ENCODE data around the gene EIF3L.

Gene EIF3L

GRCh38 chr22:37910890-37911672, 61.9 kb downstream of the EIF3L start:
- Histone ChIP-seq H3K27ac (ENCODE audit: low read length) (peak overlapping the region; percentile 79), H3K27me3 (ENCODE audit: low read depth, low read length) (no peaks in the 10 kb centered on the region), H3K4me3 (ENCODE audit: low read depth in 1 of 2, low read length in 2 of 2) (peak overlapping the region in 1 of 2 donors; percentile 30), H3K36me3 (ENCODE audit: control insufficient read depth in 1 of 2, insufficient read depth in 2 of 2, low read length in 2 of 2) (peaks cover under 1 to 8% of the 10 kb centered on the region in 2 donors), H3K4me1 (ENCODE audit: control insufficient read depth in 1 of 2, insufficient read depth in 2 of 2, low read length in 2 of 2) (peaks cover 0 to 58% of the 10 kb centered on the region in 2 donors), H3K9me3 (ENCODE audit: control insufficient read depth in 1 of 2, low read length in 2 of 2) (no peaks in the 10 kb centered on the region)

- H3K4me1 ChIP-seq (ENCODE audit: control insufficient read depth in 1 of 2, insufficient read depth in 2 of 2, low read length in 2 of 2) = peaks cover 0 to 57% of the 10 kb centered on the region in 2 donors
- no peaks in the 10 kb centered on the region for H3K27me3 ChIP-seq (ENCODE audit: low read depth, low read length)
- H3K36me3 ChIP-seq (ENCODE audit: control insufficient read depth in 1 of 2, insufficient read depth in 2 of 2, low read length in 2 of 2) = peaks cover 6 to 14% of the 10 kb centered on the region in 2 donors
- peak overlapping the region in 1 of 2 donors; percentile 30 for H3K4me3 ChIP-seq (ENCODE audit: low read depth in 1 of 2, low read length in 2 of 2)
- no peaks in the 10 kb centered on the region for H3K9me3 ChIP-seq (ENCODE audit: control insufficient read depth in 1 of 2, low read length in 2 of 2)
- H3K27ac ChIP-seq (ENCODE audit: low read length) = no peak overlapping the region
Measured at GRCh38 chr22:37911697-37912096, 62.5 kb downstream of the EIF3L start.

DNA sequence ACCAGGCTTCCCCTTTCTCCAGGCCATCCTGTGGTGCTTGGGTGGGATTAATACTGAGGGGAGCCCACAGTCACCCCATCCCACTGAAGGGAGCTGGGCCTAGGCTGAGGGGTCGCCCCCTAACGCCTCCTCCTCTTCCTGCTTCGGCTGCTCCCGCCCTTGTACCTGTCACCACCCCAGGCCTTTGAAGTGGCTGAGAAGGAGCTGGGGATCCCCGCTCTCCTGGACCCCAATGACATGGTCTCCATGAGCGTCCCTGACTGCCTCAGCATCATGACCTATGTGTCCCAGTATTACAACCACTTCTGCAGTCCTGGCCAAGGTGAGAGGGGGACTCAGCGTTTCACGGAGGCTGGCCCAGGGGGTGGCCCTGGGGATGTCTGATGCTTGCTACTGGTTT, 63.0 kb downstream of the EIF3L start:
- Histone ChIP-seq H3K4me3 (ENCODE audit: low read depth in 1 of 2, low read length in 2 of 2) (no peak overlapping the region), H3K27ac (ENCODE audit: low read length) (no peak overlapping the region), H3K36me3 (ENCODE audit: control insufficient read depth in 1 of 2, insufficient read depth in 2 of 2, low read length in 2 of 2) (peaks cover 7 to 19% of the 10 kb centered on the region in 2 donors), H3K27me3 (ENCODE audit: low read depth, low read length) (no peaks in the 10 kb centered on the region), H3K9me3 (ENCODE audit: control insufficient read depth in 1 of 2, low read length in 2 of 2) (no peaks in the 10 kb centered on the region), H3K4me1 (ENCODE audit: control insufficient read depth in 1 of 2, insufficient read depth in 2 of 2, low read length in 2 of 2) (peaks cover 0 to 53% of the 10 kb centered on the region in 2 donors)

DNA sequence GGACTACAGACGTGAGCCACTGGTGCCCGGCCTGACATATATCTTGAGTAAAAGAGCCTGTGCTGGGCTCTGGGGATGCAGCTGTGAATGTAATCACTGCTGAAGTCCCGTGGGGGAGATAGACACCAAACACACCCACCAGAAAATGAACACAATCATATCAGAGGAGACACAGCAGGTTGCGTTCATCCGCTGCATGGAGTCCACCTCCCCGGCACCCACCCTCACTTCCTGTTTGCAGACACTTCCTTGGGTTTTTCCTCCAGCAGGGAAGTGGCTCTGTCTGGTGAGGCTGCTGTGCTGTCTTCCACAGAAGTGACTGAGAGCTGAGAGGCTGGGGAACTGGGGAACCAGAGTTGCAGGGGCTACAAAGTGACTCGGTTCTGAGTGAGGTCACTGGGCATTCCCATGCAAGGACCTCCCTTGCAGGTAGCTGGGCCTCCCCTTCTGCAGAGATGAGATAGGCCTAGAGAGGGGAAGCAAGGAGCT, 64.1 kb downstream of the EIF3L start:
- Histone ChIP-seq H3K4me1 (ENCODE audit: control insufficient read depth in 1 of 2, insufficient read depth in 2 of 2, low read length in 2 of 2) (peaks cover 0 to 44% of the 10 kb centered on the region in 2 donors), H3K9me3 (ENCODE audit: control insufficient read depth in 1 of 2, low read length in 2 of 2) (no peaks in the 10 kb centered on the region), H3K27me3 (ENCODE audit: low read depth, low read length) (no peaks in the 10 kb centered on the region), H3K27ac (ENCODE audit: low read length) (no peak overlapping the region), H3K4me3 (ENCODE audit: low read depth in 1 of 2, low read length in 2 of 2) (no peak overlapping the region), H3K36me3 (ENCODE audit: control insufficient read depth in 1 of 2, insufficient read depth in 2 of 2, low read length in 2 of 2) (peaks cover 18 to 30% of the 10 kb centered on the region in 2 donors)

DNA sequence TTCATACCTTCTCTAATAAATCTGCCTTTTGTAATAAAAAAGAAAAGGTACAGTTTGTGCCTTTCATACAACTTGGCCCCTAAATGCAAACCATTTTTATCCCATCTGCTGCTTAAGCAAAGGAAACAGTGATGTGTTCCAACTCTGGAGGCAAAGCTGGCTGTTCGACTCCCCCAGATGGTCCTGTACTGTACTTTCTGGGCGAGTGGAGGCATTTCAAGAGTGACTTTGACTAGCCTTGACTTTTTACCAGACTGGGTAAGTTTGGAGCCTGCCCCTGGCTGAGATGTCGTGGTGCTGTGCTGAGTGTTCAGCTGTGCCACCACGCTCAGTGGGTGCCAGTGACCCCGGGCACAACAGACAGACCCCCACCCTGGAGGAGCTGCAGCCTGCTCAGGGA, 67.1 kb downstream of the EIF3L start:
- no peak overlapping the region for H3K4me3 ChIP-seq (ENCODE audit: low read depth in 1 of 2, low read length in 2 of 2)
- no peaks in the 10 kb centered on the region for H3K27me3 ChIP-seq (ENCODE audit: low read depth, low read length)
- no peaks in the 10 kb centered on the region for H3K9me3 ChIP-seq (ENCODE audit: control insufficient read depth in 1 of 2, low read length in 2 of 2)
- no peak overlapping the region for H3K27ac ChIP-seq (ENCODE audit: low read length)
- peaks cover 0 to 17% of the 10 kb centered on the region in 2 donors for H3K4me1 ChIP-seq (ENCODE audit: control insufficient read depth in 1 of 2, insufficient read depth in 2 of 2, low read length in 2 of 2)
- peaks cover 20 to 51% of the 10 kb centered on the region in 2 donors for H3K36me3 ChIP-seq (ENCODE audit: control insufficient read depth in 1 of 2, insufficient read depth in 2 of 2, low read length in 2 of 2)

DNA sequence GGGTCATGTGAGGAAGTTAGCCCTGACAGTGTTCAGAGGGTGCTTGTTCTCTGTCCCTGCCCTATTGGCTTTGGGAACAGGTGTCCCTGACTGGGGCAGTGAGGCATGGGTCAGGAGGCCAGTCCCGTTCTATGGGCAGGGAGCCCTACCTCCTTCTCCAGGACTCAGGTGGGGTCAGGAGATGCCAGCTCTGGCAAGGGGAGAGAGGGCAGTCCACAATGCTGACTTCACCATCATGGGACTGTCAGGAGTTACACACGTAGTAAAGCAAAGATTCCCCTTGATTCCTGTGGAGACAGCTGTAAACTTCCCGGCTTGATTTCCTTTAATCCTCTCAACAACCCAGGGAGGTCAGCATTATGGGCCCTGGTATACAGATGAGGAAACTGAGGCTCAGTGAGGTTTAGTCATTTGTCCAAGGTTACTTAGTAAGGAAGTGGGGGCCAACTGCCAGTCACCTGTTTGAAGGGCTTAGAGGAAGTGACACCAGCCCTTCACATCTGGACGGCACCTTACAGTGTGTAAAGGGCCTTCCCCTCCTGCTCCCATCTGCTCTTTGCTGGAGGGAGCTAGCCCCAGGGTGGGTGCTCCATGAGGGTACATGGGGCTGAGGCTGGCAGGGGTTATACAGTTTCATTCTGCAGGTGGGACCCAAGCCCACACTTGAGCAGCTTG, 68.8 kb downstream of the EIF3L start:
- Histone ChIP-seq H3K36me3 (ENCODE audit: control insufficient read depth in 1 of 2, insufficient read depth in 2 of 2, low read length in 2 of 2) (peaks cover 24 to 59% of the 10 kb centered on the region in 2 donors), H3K9me3 (ENCODE audit: control insufficient read depth in 1 of 2, low read length in 2 of 2) (no peaks in the 10 kb centered on the region), H3K4me1 (ENCODE audit: control insufficient read depth in 1 of 2, insufficient read depth in 2 of 2, low read length in 2 of 2) (peaks cover 0 to 5% of the 10 kb centered on the region in 2 donors), H3K27me3 (ENCODE audit: low read depth, low read length) (no peaks in the 10 kb centered on the region), H3K27ac (ENCODE audit: low read length) (no peak overlapping the region), H3K4me3 (ENCODE audit: low read depth in 1 of 2, low read length in 2 of 2) (no peak overlapping the region)

- no peaks in the 10 kb centered on the region for H3K9me3 ChIP-seq (ENCODE audit: control insufficient read depth in 1 of 2, low read length in 2 of 2)
- no peaks in the 10 kb centered on the region for H3K27me3 ChIP-seq (ENCODE audit: low read depth, low read length)
- no peak overlapping the region for H3K27ac ChIP-seq (ENCODE audit: low read length)
- no peak overlapping the region for H3K4me3 ChIP-seq (ENCODE audit: low read depth in 1 of 2, low read length in 2 of 2)
- no peaks in the 10 kb centered on the region for H3K4me1 ChIP-seq (ENCODE audit: control insufficient read depth in 1 of 2, insufficient read depth in 2 of 2, low read length in 2 of 2)
- H3K36me3 ChIP-seq (ENCODE audit: control insufficient read depth in 1 of 2, insufficient read depth in 2 of 2, low read length in 2 of 2) = peaks cover 24 to 59% of the 10 kb centered on the region in 2 donors
Measured at GRCh38 chr22:37918580-37919270, 69.5 kb downstream of the EIF3L start.

DNA sequence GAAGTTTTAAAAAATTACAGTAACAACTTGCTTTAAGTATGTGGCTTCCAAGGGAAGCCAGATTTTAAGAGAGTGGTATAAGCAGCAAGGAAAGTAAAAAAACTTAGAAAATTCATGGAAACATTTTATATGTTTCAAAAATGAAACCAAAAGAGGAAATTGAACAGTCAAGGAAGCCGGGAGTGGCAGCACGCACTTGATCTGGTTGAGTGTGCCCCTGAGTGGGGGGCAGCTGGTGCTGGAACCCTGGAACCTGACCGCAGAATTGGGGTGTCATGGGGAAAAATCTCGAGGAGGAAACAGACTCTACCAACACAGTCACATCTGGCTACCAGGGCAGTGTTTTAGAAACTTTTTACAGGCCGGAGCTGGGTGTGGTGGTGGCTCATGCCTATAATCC, 70.9 kb downstream of the EIF3L start:
- H3K9me3 ChIP-seq (ENCODE audit: control insufficient read depth in 1 of 2, low read length in 2 of 2) = no peaks in the 10 kb centered on the region
- no peak overlapping the region for H3K27ac ChIP-seq (ENCODE audit: low read length)
- H3K4me1 ChIP-seq (ENCODE audit: control insufficient read depth in 1 of 2, insufficient read depth in 2 of 2, low read length in 2 of 2) = peaks cover 0 to 7% of the 10 kb centered on the region in 2 donors
- H3K4me3 ChIP-seq (ENCODE audit: low read depth in 1 of 2, low read length in 2 of 2) = no peak overlapping the region
- no peaks in the 10 kb centered on the region for H3K27me3 ChIP-seq (ENCODE audit: low read depth, low read length)
- peaks cover 29 to 69% of the 10 kb centered on the region in 2 donors for H3K36me3 ChIP-seq (ENCODE audit: control insufficient read depth in 1 of 2, insufficient read depth in 2 of 2, low read length in 2 of 2)

DNA sequence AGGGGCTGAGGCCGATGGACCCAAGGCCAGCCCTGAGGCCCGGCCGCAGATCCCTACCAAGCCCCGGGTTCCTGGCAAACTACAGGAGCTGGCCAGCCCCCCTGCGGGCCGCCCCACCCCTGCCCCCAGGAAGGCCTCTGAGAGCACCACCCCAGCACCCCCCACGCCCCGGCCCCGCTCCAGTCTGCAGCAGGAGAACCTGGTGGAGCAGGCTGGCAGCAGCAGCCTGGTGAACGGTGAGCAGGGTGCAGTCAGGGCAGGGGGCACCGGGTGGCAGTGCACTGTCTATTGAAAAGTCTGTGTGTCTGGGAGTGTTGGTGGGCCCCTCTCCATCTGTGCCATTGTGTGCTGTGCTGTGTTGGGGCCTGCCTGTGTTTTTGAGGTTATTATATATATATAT, 73.0 kb downstream of the EIF3L start:
- Histone ChIP-seq H3K9me3 (ENCODE audit: control insufficient read depth in 1 of 2, low read length in 2 of 2) (no peaks in the 10 kb centered on the region), H3K27ac (ENCODE audit: low read length) (no peak overlapping the region), H3K4me3 (ENCODE audit: low read depth in 1 of 2, low read length in 2 of 2) (no peak overlapping the region), H3K4me1 (ENCODE audit: control insufficient read depth in 1 of 2, insufficient read depth in 2 of 2, low read length in 2 of 2) (peaks cover 0 to 12% of the 10 kb centered on the region in 2 donors), H3K27me3 (ENCODE audit: low read depth, low read length) (no peaks in the 10 kb centered on the region), H3K36me3 (ENCODE audit: control insufficient read depth in 1 of 2, insufficient read depth in 2 of 2, low read length in 2 of 2) (peaks cover 37 to 76% of the 10 kb centered on the region in 2 donors)

GRCh38 chr22:37923927-37924326, 74.7 kb downstream of the EIF3L start:
- Histone ChIP-seq H3K4me3 (ENCODE audit: low read depth in 1 of 2, low read length in 2 of 2) (no peak overlapping the region), H3K9me3 (ENCODE audit: control insufficient read depth in 1 of 2, low read length in 2 of 2) (no peaks in the 10 kb centered on the region), H3K27ac (ENCODE audit: low read length) (no peak overlapping the region), H3K4me1 (ENCODE audit: control insufficient read depth in 1 of 2, insufficient read depth in 2 of 2, low read length in 2 of 2) (peaks cover 0 to 12% of the 10 kb centered on the region in 2 donors), H3K36me3 (ENCODE audit: control insufficient read depth in 1 of 2, insufficient read depth in 2 of 2, low read length in 2 of 2) (peaks cover 32 to 75% of the 10 kb centered on the region in 2 donors), H3K27me3 (ENCODE audit: low read depth, low read length) (no peaks in the 10 kb centered on the region)

Data from muscle layer of duodenum (tissue), 2 donors.